Measurements from ENCODE around the gene NT5DC1.

DNA sequence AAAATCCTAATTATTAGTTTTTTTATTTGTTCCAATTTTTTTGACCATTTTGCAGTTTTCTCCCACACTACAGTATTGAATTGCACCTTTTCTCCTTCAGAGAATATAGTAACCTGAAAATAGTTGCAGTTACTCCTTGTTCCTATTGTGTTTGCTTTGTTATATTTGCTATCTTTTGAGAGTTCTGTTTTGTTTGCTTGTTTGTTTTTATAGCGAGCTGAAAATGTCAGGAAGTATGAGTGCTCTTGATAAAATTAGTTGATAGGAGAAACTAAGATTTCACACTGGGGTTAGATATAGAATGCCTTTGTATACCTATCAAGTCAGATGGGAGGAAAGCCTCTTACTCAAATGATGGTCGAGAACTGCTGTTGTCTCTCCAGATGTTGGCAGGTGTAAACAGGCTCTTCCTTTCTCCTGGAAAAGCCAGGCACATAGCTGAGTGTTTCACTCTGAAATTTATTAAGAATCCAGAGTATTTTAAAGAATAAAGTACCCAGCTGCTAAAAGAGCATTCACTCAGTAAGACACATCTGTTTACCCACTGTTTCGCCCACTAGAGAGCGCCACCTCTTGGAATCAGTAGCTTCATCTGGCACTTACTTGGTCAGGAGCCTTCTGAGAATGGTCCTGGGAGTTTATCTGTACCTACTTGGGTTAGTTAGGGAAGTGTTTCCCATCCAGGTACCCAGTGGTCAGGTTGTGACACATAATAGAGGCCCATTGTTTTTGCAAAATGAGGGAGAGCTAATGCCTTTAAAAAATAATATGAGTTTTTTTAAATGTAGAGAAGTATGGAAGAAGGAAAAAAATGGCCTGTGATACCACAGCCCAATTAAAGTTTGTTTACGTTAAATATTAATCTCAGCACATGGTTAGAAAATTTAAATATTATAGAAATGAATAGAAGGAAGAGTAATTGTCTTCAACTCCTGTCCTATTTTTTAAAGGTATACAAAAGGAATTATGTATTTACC lies 11.2 kb downstream of the NT5DC1 start:
- TF ChIP-seq ZBTB6 (tag by site-specific recombination; IDR thresholded peaks at IDR 0.05) (no peak), HOXC10 (CRISPR knock-in tag; IDR thresholded peaks at IDR 0.05) (no peak), ZNF549 (tag by site-specific recombination; IDR thresholded peaks at IDR 0.05) (no peak), ZBTB49 (tag by site-specific recombination; IDR thresholded peaks at IDR 0.05; ENCODE audit: low read depth) (no peak), ZNF530 (tag by site-specific recombination; IDR thresholded peaks at IDR 0.05; ENCODE audit: low read depth) (no peak), ZNF311 (tag by site-specific recombination; IDR thresholded peaks at IDR 0.05; ENCODE audit: borderline replicate concordance) (no peak), ZNF140 (tag by site-specific recombination; IDR thresholded peaks at IDR 0.05) (no peak), REST (tag by site-specific recombination; IDR thresholded peaks at IDR 0.05) (no peak), ZNF24 (tag by site-specific recombination; IDR thresholded peaks at IDR 0.05) (no peak), ZNF747 (tag by site-specific recombination; IDR thresholded peaks at IDR 0.05) (no peak), ZNF785 (tag by site-specific recombination; IDR thresholded peaks at IDR 0.05) (no peak), ZNF121 (tag by site-specific recombination; IDR thresholded peaks at IDR 0.05) (no peak)
- TF ChIP-seq, protein P1, sequence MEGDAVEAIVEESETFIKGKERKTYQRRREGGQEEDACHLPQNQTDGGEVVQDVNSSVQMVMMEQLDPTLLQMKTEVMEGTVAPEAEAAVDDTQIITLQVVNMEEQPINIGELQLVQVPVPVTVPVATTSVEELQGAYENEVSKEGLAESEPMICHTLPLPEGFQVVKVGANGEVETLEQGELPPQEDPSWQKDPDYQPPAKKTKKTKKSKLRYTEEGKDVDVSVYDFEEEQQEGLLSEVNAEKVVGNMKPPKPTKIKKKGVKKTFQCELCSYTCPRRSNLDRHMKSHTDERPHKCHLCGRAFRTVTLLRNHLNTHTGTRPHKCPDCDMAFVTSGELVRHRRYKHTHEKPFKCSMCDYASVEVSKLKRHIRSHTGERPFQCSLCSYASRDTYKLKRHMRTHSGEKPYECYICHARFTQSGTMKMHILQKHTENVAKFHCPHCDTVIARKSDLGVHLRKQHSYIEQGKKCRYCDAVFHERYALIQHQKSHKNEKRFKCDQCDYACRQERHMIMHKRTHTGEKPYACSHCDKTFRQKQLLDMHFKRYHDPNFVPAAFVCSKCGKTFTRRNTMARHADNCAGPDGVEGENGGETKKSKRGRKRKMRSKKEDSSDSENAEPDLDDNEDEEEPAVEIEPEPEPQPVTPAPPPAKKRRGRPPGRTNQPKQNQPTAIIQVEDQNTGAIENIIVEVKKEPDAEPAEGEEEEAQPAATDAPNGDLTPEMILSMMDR (tag by site-specific recombination; IDR thresholded peaks at IDR 0.05): 0 out of 2 replicates have a peak, but pooled peaks have one; percentile 25
- TF ChIP-seq, protein P2, sequence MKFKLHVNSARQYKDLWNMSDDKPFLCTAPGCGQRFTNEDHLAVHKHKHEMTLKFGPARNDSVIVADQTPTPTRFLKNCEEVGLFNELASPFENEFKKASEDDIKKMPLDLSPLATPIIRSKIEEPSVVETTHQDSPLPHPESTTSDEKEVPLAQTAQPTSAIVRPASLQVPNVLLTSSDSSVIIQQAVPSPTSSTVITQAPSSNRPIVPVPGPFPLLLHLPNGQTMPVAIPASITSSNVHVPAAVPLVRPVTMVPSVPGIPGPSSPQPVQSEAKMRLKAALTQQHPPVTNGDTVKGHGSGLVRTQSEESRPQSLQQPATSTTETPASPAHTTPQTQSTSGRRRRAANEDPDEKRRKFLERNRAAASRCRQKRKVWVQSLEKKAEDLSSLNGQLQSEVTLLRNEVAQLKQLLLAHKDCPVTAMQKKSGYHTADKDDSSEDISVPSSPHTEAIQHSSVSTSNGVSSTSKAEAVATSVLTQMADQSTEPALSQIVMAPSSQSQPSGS (tag by site-specific recombination; IDR thresholded peaks at IDR 0.05; ENCODE audit: low read depth): no peak
